Epithelial cell of proximal tubule (primary cell): ENCODE results near the gene TCF7. TPM values are rescaled to one million over a fixed set of nuclear protein-coding genes. Genes with fewer than 3 reads are reported as not detected.

ENCODE experiments used
- DNase-seq: peaks from one replicate; pipeline ENCODE4 v3.0.0-alpha.2; 2011; ENCODE audit warnings: low read depth
- H3K4me3 ChIP-seq: 2 replicates; pipeline ENCODE4 v1.5.1; 2011; ENCODE audit warnings: low read depth, mild to moderate bottlenecking, low read length
- CTCF ChIP-seq: conservative IDR thresholded peaks from 2 replicates; pipeline ENCODE4 v1.5.1; 2012; ENCODE audit warnings: low read depth, mild to moderate bottlenecking, low read length
- total RNA-seq: library from RNA; depleted of rRNA; stranded (reverse); fragments of >200 nt; gene quantifications from 2 replicates; pipeline ENCODE4 v1.2.3, GENCODE V29; 2015

The TCF7 gene
- total RNA-seq, 1 donor from 2014 or later, result 3.6 TPM

DNA sequence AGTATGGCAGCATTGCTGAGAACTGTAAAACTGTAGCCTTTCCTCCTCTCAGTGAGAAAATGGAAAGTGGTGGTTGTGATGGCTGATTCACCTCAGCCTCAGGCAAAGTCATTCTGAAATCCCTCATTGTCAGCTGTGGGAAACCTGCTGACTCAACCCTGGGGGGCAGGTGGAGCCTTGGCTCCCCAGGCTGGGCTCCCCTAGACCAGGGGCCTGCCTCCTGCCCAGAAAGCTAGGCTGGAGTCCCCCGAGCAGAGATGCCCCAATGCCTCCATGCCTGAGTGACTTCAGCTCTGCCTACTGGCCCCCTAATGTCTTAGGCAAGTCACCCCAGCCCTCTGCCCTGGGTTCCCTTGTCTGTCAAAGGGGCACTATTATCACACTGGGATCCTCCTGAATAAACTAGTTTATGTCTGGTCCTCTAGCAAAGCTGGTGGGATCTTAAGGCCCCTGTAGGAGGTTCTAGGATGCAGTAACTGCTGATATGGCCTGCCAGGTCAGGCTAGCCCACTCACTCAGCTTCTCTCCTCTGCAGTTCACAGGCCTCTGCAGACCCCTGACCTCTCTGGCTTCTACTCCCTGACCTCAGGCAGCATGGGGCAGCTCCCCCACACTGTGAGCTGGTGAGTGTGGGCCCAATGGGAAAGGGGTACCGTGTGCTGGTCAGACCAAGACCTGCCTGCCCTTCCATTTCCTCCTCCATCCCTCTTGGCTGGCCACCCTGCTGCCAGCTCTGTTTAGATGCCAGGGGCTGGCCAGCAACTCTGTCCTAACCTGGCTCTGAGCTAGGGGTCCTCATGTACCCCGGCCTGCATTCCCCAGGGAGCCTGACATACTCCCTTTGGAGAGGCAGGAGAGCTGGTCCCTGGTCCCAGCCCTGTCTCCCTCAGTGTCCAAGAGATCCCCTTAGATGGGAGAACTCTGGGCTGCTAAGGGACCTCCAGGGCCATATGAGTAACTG, 24.2 kb downstream of the TCF7 start:
- TF ChIP-seq CTCF, result no peak
- H3K4me3 ChIP-seq, result no peak overlapping the region
- DNase-seq, result no peak

DNA sequence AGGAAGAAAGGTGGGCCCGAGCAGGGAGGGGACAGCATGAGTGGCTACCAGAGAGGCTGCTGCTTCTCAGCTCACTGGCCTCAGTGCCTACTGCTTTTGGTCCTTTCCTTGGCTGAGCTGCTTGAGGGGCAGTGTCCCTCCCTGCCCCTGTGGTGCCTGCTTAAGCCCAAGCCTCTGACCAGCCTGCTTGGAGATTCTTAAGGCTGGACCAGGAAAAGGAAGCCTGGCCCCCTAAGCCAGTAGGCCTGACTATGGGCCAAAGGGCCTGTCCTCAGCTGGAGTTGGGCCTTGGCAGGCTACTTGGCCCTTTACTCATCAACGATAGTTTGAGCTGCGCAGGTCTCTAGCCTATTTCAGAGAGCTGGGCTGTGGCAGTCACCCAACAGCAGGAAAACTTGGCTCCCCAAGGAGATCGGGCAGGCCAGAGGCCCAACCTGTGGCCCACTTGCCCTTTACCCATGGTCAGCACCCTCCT, 24.9 kb downstream of the TCF7 start:
- H3K4me3 ChIP-seq, result no peak overlapping the region
- no peak for TF ChIP-seq CTCF
- no peak for DNase-seq

- DNase-seq, result no peak
- H3K4me3 ChIP-seq, result no peak overlapping the region
- TF ChIP-seq CTCF, result no peak
Observed at GRCh38 chr5:134139891-134140469, 25.5 kb downstream of the TCF7 start.

DNA sequence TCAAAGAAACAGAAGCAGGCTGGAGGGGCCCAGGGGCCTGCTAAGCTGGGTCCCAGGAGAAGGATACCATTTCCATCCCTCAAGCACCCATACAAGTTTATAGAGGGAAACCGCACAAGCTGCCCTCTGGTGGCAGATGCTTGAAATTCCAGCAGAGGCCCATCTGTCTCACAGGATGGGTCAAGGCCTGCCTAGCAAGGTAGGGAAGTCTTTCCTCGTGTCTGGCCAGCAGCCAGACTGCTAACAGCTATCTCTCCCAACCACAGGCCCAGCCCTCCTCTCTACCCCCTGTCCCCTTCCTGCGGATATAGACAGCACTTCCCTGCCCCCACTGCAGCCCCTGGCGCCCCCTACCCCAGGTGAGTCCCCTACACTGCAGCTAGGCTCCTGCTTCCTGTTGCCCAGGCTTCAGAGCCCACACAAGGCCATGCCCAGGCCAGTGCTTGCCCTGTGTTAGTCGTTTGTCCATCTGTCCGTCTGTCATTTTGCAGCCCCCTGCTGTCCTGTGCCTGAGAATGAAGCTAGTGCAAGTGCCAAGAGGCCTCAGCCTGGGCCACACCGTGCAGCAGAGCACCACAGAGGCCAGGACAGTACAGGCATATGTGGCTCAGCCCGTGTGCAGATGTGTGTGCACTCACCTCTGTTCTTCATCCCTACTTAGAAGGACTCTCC, 26.2 kb downstream of the TCF7 start:
- peak; percentile 83 for TF ChIP-seq CTCF
- no peak for DNase-seq
- H3K4me3 ChIP-seq, result no peak overlapping the region

GRCh38 chr5:134141331-134142050, 27.0 kb downstream of the TCF7 start:
- peak; percentile 25 for TF ChIP-seq CTCF
- no peak for DNase-seq
- no peak overlapping the region for H3K4me3 ChIP-seq

DNA sequence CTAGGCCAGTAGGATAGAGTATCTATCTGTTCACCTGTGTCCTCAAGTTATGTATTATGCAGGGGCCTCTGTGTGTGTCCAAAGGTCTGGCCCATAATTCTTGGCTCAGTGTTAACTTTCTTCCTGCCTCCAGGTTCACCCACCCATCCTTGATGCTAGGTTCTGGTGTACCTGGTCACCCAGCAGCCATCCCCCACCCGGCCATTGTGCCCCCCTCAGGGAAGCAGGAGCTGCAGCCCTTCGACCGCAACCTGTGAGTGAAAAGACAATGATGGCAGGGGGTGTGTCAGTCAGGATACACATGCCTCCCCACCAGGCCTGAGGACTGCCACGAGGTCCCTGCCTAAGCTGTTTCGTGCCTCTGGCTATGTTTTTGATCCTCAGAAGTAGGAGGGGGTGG, 27.6 kb downstream of the TCF7 start:
- no peak overlapping the region for H3K4me3 ChIP-seq
- TF ChIP-seq CTCF, result no peak
- DNase-seq, result no peak
